K562 (cell line): ENCODE data around the gene C2orf92. TPM values are rescaled to one million over a fixed set of nuclear protein-coding genes. Genes with fewer than 3 reads are reported as not detected.

Experiments used
- EGR1 ChIP-seq: fragments of 450-650 bp; conservative IDR thresholded peaks from 2 replicates; pipeline ENCODE4 v1.6.1; 2017; ENCODE audit warnings: mild to moderate bottlenecking
- ETV1 ChIP-seq: fragments of 450-650 bp; conservative IDR thresholded peaks from 2 replicates; pipeline ENCODE4 v1.6.1; 2016; ENCODE audit warnings: missing genetic modification characterization, control low read depth, low read depth, missing compliant biosample characterization
- LCOR ChIP-seq: sonication (generic); formaldehyde crosslinking; IDR thresholded peaks from 2 replicates; pipeline ENCODE4 v1.8.0; 2022; ENCODE audit warnings: mild to moderate bottlenecking, missing genetic modification reagents
- PCBP1 ChIP-seq: fragments of 200-400 bp; formaldehyde crosslinking; IDR thresholded peaks from 2 replicates; pipeline ENCODE4 v1.6.1; 2018; ENCODE audit warnings: mild to moderate bottlenecking, low read depth, low read length; ENCODE audit not compliant: poor library complexity, severe bottlenecking
- POLR2AphosphoS5 ChIP-seq: IDR thresholded peaks from 2 replicates; pipeline ENCODE4 v1.6.1; 2011; ENCODE audit warnings: mild to moderate bottlenecking, low read depth, low read length, moderate library complexity; ENCODE audit not compliant: control insufficient read depth, insufficient read depth
- SETDB1 ChIP-seq: IDR thresholded peaks from one replicate; pipeline ENCODE4 v1.6.1; 2012; ENCODE audit warnings: low read length, control low read depth, inconsistent platforms
- TAF9B ChIP-seq: fragments of 450-650 bp; IDR thresholded peaks from 2 replicates; pipeline ENCODE4 v1.6.1; 2018; ENCODE audit warnings: mild to moderate bottlenecking; ENCODE audit not compliant: partially characterized antibody
- polyA plus RNA-seq, 8 experiments: library from polyadenylated mRNA; depleted of rRNA in 4 of 8; stranded (reverse) in 5 of 8; unstranded in 3 of 8; fragments of >200 nt; fragmentation: Nextera tagmentation in 2 of 8; fragmentation: Illumina TruSeq in 1 of 8; extraction: Ambion mirVana in 2 of 8; extraction: Trizol in 1 of 8; gene quantifications; 2 replicates each; pipeline versions ENCODE4 v1.2.1 to v1.2.3, GENCODE V29; 2011 to 2014; ENCODE audit warnings: inconsistent platforms in 1 of 8, missing spikeins in 1 of 8
- total RNA-seq, 7 experiments: library from RNA; depleted of rRNA in 6 of 7; stranded (reverse); fragments of >200 nt in 6 of 7; fragmentation: Illumina TruSeq in 2 of 7; extraction: Trizol in 2 of 7; gene quantifications; 2 replicates each; pipeline versions ENCODE4 v1.2.1 to v1.2.3, GENCODE V29; 2011 to 2021; ENCODE audit warnings: low replicate concordance in 1 of 7
- TF ChIP-seq, protein P1 (sequence below): sonication (generic); formaldehyde crosslinking; IDR thresholded peaks from 2 replicates; pipeline ENCODE4 v1.8.0; 2022; ENCODE audit warnings: mild to moderate bottlenecking, missing genetic modification reagents
- TF ChIP-seq, protein P2 (sequence below), 2 experiments: fragments of 450-650 bp; formaldehyde crosslinking in 1 of 2; IDR thresholded peaks; 2 replicates each; pipeline versions ENCODE4 v1.4.0 to v1.6.1; 2014 to 2020; ENCODE audit warnings: mild to moderate bottlenecking in 2 of 2, borderline replicate concordance in 1 of 2, low read depth in 1 of 2
- TF ChIP-seq, protein P3 (sequence below): IDR thresholded peaks from 2 replicates; pipeline ENCODE4 v1.6.1; 2011; ENCODE audit not compliant: insufficient read length; ENCODE audit errors: extremely low read depth

C2orf92 gene
- total and polyA plus RNA-seq, 9 of the 15 experiments (the other 6 are each of a cell fraction or from before 2014, with no cell fraction given), result 0.65 to 6.8 (median 3.6) TPM

DNA sequence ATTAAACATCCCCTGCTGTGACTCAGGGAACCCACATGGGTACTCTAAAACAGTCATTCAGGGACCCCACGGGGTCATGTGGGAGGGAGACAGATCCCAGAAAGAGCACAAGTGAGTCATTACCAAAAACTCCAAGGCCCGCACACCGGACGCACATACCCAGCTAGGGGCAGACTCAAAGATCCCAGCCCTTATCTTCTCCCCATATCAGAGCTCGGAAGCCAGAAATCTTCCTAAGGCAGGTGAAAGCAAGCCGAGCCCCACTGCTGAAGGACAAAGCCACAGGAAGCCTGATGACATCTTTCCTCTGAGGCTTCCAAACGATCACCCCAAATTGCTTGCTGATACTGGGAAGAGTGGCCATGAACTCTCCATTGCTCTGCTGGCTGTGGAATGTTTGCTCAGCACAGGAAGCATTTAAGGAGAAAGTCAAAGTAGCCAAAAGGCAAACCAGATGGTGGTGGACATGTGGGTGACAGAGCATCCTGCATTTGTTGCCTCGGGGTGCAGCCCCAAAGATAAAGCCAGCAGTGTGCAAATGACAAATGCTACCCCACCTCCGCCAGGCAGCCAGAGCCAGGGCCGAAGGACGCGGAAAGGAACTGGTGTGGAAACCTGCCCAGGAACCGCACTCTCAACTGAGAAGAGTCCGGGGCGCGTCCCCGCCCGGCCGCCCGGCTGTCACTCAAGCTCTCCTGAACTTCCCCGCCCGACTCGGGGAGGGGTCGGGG lies 6.5 kb upstream of the C2orf92 start (continued):
- TF ChIP-seq, protein P1, sequence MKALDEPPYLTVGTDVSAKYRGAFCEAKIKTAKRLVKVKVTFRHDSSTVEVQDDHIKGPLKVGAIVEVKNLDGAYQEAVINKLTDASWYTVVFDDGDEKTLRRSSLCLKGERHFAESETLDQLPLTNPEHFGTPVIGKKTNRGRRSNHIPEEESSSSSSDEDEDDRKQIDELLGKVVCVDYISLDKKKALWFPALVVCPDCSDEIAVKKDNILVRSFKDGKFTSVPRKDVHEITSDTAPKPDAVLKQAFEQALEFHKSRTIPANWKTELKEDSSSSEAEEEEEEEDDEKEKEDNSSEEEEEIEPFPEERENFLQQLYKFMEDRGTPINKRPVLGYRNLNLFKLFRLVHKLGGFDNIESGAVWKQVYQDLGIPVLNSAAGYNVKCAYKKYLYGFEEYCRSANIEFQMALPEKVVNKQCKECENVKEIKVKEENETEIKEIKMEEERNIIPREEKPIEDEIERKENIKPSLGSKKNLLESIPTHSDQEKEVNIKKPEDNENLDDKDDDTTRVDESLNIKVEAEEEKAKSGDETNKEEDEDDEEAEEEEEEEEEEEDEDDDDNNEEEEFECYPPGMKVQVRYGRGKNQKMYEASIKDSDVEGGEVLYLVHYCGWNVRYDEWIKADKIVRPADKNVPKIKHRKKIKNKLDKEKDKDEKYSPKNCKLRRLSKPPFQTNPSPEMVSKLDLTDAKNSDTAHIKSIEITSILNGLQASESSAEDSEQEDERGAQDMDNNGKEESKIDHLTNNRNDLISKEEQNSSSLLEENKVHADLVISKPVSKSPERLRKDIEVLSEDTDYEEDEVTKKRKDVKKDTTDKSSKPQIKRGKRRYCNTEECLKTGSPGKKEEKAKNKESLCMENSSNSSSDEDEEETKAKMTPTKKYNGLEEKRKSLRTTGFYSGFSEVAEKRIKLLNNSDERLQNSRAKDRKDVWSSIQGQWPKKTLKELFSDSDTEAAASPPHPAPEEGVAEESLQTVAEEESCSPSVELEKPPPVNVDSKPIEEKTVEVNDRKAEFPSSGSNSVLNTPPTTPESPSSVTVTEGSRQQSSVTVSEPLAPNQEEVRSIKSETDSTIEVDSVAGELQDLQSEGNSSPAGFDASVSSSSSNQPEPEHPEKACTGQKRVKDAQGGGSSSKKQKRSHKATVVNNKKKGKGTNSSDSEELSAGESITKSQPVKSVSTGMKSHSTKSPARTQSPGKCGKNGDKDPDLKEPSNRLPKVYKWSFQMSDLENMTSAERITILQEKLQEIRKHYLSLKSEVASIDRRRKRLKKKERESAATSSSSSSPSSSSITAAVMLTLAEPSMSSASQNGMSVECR (CRISPR knock-in tag), result peak; percentile 44
- TF ChIP-seq, protein P2, sequence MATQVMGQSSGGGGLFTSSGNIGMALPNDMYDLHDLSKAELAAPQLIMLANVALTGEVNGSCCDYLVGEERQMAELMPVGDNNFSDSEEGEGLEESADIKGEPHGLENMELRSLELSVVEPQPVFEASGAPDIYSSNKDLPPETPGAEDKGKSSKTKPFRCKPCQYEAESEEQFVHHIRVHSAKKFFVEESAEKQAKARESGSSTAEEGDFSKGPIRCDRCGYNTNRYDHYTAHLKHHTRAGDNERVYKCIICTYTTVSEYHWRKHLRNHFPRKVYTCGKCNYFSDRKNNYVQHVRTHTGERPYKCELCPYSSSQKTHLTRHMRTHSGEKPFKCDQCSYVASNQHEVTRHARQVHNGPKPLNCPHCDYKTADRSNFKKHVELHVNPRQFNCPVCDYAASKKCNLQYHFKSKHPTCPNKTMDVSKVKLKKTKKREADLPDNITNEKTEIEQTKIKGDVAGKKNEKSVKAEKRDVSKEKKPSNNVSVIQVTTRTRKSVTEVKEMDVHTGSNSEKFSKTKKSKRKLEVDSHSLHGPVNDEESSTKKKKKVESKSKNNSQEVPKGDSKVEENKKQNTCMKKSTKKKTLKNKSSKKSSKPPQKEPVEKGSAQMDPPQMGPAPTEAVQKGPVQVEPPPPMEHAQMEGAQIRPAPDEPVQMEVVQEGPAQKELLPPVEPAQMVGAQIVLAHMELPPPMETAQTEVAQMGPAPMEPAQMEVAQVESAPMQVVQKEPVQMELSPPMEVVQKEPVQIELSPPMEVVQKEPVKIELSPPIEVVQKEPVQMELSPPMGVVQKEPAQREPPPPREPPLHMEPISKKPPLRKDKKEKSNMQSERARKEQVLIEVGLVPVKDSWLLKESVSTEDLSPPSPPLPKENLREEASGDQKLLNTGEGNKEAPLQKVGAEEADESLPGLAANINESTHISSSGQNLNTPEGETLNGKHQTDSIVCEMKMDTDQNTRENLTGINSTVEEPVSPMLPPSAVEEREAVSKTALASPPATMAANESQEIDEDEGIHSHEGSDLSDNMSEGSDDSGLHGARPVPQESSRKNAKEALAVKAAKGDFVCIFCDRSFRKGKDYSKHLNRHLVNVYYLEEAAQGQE (IDR thresholded peaks at IDR 0.05; ENCODE audit: borderline replicate concordance), result peak; percentile 14; the same call in 1 of the 2 replicates
- TF ChIP-seq, protein P2 (CRISPR knock-in tag; IDR thresholded peaks at IDR 0.05; ENCODE audit: low read depth), result 0 out of 2 replicates have a peak, but pooled peaks have one; percentile 18
- TF ChIP-seq TAF9B, result peak; percentile 21
- peak; percentile 77; the same call in 1 of the 2 replicates for TF ChIP-seq LCOR
- peak; percentile 34; the same call in 1 of the 2 replicates for TF ChIP-seq EGR1
- peak; percentile 25; the same call in 1 of the 2 replicates for TF ChIP-seq POLR2AphosphoS5
- TF ChIP-seq PCBP1, result peak; percentile 4
- TF ChIP-seq, protein P3, sequence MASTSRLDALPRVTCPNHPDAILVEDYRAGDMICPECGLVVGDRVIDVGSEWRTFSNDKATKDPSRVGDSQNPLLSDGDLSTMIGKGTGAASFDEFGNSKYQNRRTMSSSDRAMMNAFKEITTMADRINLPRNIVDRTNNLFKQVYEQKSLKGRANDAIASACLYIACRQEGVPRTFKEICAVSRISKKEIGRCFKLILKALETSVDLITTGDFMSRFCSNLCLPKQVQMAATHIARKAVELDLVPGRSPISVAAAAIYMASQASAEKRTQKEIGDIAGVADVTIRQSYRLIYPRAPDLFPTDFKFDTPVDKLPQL, result no peak
- TF ChIP-seq ETV1 (tag), result peak; percentile 67; the same call in 1 of the 2 replicates
- no peak for TF ChIP-seq SETDB1
